Thyroid gland (tissue), 4 donors: ENCODE data around the gene SOD3.

Experiments
- CTCF ChIP-seq, 6 experiments: fragments of 200-600 bp in 3 of 6; fragments of 450-650 bp in 3 of 6; sonication (generic) in 3 of 6; IDR thresholded peaks; one replicate each; pipeline ENCODE4 v1.5.1; 2016 to 2019; ENCODE audit warnings: antibody characterized with exemption in 6 of 6, mild to moderate bottlenecking in 2 of 6, inconsistent platforms in 1 of 6, moderate library complexity in 1 of 6
- POLR2A ChIP-seq, 2 donors: fragments of 450-650 bp; IDR thresholded peaks; one replicate each; pipeline ENCODE4 v1.6.1; 2017; ENCODE audit warnings: antibody characterized with exemption in 2 of 2, mild to moderate bottlenecking in 2 of 2, moderate library complexity in 1 of 2

GRCh38 chr4:24777536-24778463 is 17.6 kb upstream of the SOD3 start:
- TF ChIP-seq CTCF (IDR thresholded peaks at IDR 0.05) (no peak), POLR2A (IDR thresholded peaks at IDR 0.05) (no peak)
